ENCODE measurements around the gene MLLT1. TPM values are rescaled to one million over a fixed set of nuclear protein-coding genes. Genes with fewer than 3 reads are reported as not detected.

The MLLT1 gene
- total and polyA plus RNA-seq, 10 donors: 10.1 to 57.2 (median 25.1) TPM

DNA sequence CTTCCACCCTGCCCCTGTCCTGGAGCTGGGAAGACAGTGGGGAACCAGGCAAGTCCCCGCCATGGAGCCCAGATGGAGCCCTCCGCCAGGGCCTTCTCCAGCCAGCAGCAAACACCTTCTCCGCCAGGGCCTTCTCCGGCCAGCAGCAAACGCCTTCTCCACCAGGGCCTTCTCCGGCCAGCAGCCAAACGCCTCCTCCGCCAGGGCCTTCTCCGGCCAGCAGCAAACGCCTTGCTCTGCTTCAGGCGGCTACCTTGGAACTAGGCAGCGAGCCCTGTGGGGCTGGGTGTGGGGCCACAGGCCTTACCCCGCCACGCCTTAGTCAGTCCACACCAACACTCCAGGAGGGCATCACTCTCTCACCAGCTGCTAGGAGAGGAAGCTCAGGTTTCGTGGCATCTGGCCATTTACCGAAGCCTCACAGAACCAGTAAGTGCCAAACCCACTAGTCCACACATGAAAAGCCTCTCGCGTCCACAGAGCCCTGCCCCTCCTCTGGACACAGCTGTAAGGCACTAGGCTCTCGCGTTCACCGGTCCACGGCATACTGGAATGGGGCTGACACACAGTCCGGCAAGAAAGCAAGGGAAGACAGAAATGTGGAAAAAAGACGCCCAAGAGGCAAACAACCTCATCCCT lies 41.0 kb downstream of the MLLT1 start:
- peak; percentile 66 for DNase-seq
- Histone ChIP-seq H3K4me1 (peaks cover 12 to 98% (median 60%) of the 10 kb centered on the region in 6 donors), H3K4me3 (no peak overlapping the region), H3K27ac (peak overlapping the region in 1 of 8 donors; percentile 23), H3K36me3 (peaks cover 0 to 12% (median 0%) of the 10 kb centered on the region in 6 donors), H3K27me3 (replicated peaks in 1 of 7) (no peaks in the 10 kb centered on the region), H3K9me3 (no peaks in the 10 kb centered on the region)
- TF ChIP-seq POLR2A (IDR thresholded peaks at IDR 0.05): no peak
- TF ChIP-seq POLR2AphosphoS5 (IDR thresholded peaks at IDR 0.05): peak in 1 of 3 donors; percentile 17
- intact Hi-C loops (cut with DNase I; ENCODE audit: low total_unique reads): no loop called here
- 78 to 96% (median 85%) methylated on average over 17 to 24 of the region's 24 CpGs for WGBS, 5 donors

DNA sequence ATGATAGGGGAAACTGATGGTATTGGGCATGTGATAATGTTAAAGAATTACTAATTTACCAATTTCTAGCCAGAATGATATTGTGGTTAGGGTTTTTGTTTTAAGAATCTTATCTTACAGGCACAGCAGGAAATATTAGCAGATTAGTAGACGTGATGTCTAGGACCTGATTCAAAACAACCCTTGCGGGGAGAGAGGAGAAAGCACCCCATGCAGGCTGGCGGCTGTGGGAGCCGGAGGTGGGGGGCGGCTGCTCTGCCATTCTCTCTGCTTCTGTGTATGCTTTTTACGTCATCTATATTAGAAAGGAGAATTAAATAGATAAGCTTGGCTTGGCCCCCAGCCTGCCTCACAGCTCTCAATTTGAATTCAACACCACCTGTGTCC lies 41.5 kb downstream of the MLLT1 start:
- H3K4me1 ChIP-seq: peaks cover 7 to 98% (median 60%) of the 10 kb centered on the region in 6 donors
- no peaks in the 10 kb centered on the region for H3K27me3 ChIP-seq (replicated peaks in 1 of 7)
- TF ChIP-seq, protein P1, sequence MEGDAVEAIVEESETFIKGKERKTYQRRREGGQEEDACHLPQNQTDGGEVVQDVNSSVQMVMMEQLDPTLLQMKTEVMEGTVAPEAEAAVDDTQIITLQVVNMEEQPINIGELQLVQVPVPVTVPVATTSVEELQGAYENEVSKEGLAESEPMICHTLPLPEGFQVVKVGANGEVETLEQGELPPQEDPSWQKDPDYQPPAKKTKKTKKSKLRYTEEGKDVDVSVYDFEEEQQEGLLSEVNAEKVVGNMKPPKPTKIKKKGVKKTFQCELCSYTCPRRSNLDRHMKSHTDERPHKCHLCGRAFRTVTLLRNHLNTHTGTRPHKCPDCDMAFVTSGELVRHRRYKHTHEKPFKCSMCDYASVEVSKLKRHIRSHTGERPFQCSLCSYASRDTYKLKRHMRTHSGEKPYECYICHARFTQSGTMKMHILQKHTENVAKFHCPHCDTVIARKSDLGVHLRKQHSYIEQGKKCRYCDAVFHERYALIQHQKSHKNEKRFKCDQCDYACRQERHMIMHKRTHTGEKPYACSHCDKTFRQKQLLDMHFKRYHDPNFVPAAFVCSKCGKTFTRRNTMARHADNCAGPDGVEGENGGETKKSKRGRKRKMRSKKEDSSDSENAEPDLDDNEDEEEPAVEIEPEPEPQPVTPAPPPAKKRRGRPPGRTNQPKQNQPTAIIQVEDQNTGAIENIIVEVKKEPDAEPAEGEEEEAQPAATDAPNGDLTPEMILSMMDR (IDR thresholded peaks at IDR 0.05 in 8 of 11, conservative IDR thresholded peaks at IDR 0.05 in 3 of 11): no peak
- no peak for TF ChIP-seq POLR2AphosphoS5 (IDR thresholded peaks at IDR 0.05)
- no peak for TF ChIP-seq POLR2A (IDR thresholded peaks at IDR 0.05)
- peaks cover 0 to 12% (median 0%) of the 10 kb centered on the region in 6 donors for H3K36me3 ChIP-seq
- no peak for DNase-seq
- intact Hi-C loops (cut with DNase I; ENCODE audit: low total_unique reads): no loop called here
- H3K9me3 ChIP-seq: no peaks in the 10 kb centered on the region
- H3K27ac ChIP-seq: no peak overlapping the region
- WGBS, 5 donors: 51 to 57% (median 52%) methylated on average over 6 of the region's 6 CpGs
- no peak overlapping the region for H3K4me3 ChIP-seq

DNA sequence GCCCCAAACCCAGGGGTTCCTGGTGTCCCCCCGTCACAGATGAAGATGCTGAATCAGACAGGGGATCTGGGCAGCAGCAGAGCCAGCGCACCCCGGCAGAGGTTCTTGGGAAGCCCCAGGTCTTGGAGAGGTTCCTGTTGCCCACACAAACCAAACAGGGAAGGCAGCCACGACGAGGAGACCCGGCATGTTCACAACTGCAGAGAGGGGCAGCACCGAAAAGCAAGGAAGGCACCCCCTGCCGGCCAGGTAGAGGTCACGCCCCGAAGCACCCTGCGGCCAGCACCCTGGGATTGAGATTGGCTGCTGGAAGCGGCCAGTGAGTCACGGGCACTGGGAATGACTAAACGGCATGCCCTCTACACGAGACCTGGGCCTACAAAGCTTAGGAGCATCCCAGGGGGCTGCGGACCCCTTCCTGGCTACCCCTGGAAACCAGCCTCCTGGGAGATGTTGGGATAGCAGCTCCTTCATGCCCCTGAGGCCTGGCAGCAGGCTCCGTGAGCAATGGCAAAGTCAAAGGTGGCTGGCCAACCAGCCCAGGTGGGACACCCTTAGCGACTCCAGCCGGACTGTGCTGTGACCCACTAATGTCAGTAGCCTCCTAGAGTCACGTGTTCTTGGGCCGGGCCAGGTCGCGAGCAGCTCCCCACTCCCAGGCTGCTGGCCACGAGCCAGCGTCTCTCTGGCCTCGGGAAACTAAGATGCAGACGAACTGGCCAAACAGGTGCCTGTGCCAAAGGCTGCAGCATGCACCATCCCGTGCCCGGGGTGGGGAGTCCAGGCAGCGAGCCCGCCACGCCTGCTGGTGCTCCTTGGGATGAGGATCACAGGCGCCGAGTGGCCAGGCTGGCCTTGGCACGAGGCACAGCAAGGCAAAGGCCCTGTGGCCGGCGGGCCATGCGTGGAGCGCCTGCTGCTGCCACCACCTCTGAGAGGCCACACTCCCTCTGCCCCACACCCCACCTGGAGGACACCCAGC lies 43.2 kb downstream of the MLLT1 start:
- Histone ChIP-seq H3K9me3 (no peaks in the 10 kb centered on the region), H3K27me3 (replicated peaks in 1 of 7) (no peaks in the 10 kb centered on the region), H3K4me3 (no peak overlapping the region), H3K4me1 (peaks cover 4 to 98% (median 57%) of the 10 kb centered on the region in 6 donors), H3K36me3 (peaks cover 0 to 6% (median 0%) of the 10 kb centered on the region in 6 donors), H3K27ac (peak overlapping the region in 1 of 8 donors; percentile 85)
- TF ChIP-seq POLR2A (IDR thresholded peaks at IDR 0.05) (no peak), POLR2AphosphoS5 (IDR thresholded peaks at IDR 0.05) (peak in 1 of 3 donors; percentile 41)
- DNase-seq: peak; percentile 67
- intact Hi-C loops (cut with DNase I; ENCODE audit: low total_unique reads): no loop called here
- WGBS, 5 donors: 82 to 94% (median 87%) methylated on average over 21 to 39 of the region's 39 CpGs

DNA sequence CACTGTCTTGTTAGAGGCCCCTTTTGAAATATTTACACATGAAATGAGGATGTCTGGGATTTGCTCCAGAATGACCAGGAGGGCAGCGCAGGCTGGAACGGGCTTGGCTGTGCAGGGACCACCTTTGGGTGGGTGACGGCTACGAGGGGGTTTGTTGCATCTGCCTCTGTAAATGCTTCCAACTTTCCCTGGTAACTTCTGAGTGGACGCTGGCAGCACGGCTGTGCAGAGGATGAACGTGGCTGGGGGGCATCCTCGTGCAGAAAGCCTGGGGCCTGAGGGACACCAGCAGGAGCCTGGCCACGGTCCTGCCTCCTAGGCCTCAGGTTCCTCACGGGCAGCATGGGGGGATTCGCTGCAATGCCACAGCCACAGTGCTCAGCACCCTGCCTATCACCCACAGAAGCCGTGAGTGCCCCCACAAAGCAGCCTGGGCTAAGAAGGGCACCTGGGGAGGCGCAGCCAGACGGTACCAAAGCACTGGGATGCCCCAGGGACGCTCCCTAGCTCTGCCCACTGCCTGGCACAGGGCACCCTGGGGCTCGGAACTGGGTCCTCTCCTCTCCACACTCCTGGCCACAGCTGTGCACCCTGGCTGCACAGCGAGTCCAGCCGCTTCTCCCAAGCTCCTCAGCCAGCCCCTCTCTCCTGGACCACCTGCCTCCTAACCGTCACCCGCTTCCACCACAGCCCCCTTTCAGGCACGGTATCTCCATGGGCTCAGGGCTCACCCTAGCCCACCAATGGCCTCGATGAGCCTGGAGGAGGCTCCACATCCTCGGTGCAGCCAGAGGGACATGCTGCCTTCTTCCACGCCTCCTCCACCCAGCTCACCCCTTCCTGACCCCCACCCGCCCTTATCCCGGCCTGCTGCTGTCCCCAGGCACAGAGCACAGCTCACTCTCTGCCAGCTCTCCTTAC lies 44.5 kb downstream of the MLLT1 start:
- Histone ChIP-seq H3K27me3 (replicated peaks in 1 of 7) (no peaks in the 10 kb centered on the region), H3K4me3 (no peak overlapping the region), H3K4me1 (peaks cover 4 to 94% (median 51%) of the 10 kb centered on the region in 6 donors), H3K9me3 (no peaks in the 10 kb centered on the region), H3K27ac (peak overlapping the region in 5 of 8 donors; percentile 29 to 85 (median 83)), H3K36me3 (peaks cover 0 to 17% (median 4%) of the 10 kb centered on the region in 6 donors)
- DNase-seq: peak; percentile 71
- TF ChIP-seq POLR2AphosphoS5 (IDR thresholded peaks at IDR 0.05) (peak in 1 of 3 donors; percentile 22), POLR2A (IDR thresholded peaks at IDR 0.05) (no peak)
- intact Hi-C loops (cut with DNase I; ENCODE audit: low total_unique reads): no loop called here
- WGBS, 5 donors: 87 to 94% (median 90%) methylated on average over 23 to 26 of the region's 26 CpGs

DNA sequence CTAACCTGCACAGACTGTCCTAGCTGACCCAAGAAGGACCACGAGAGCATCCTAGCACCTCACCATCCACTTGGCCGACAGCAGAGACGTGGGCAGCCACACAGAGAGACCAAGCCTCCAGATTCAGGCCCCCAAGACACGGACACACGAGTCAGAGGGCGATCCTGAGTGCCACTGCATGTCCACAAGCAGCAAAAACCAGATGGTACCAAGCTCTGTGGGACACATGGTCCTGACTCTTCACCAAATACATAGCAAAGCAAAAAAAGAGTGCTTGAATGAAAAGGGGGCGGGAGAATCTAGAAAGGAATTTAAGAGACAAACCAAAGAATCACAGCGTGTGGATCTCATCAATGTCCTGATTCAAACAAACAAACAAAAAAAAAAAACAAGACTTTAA lies 45.2 kb downstream of the MLLT1 start:
- 62 to 85% (median 70%) methylated on average over 6 to 8 of the region's 8 CpGs for WGBS, 5 donors
- H3K27ac ChIP-seq: peak overlapping the region; percentile 29 to 85 (median 72)
- H3K4me3 ChIP-seq: peak overlapping the region in 1 of 8 donors; percentile 45
- peaks cover 0 to 24% (median 9%) of the 10 kb centered on the region in 6 donors for H3K36me3 ChIP-seq
- TF ChIP-seq, protein P1 (IDR thresholded peaks at IDR 0.05 in 8 of 11, conservative IDR thresholded peaks at IDR 0.05 in 3 of 11): no peak
- TF ChIP-seq POLR2A (IDR thresholded peaks at IDR 0.05): no peak
- no peak for TF ChIP-seq POLR2AphosphoS5 (IDR thresholded peaks at IDR 0.05)
- intact Hi-C loops (cut with DNase I; ENCODE audit: low total_unique reads): no loop called here
- peaks cover 4 to 92% (median 44%) of the 10 kb centered on the region in 6 donors for H3K4me1 ChIP-seq
- DNase-seq: no peak
- H3K9me3 ChIP-seq: no peaks in the 10 kb centered on the region
- no peaks in the 10 kb centered on the region for H3K27me3 ChIP-seq (replicated peaks in 1 of 7)
